HG03196 (cell line): ENCODE measurements around the gene RNF214.

Experiments used
- ATAC-seq: cut with Tn5 transposase; IDR thresholded peaks from one replicate; pipeline ENCODE4 v1.9.1; 2021; ENCODE audit not compliant: unreplicated experiment

Gene RNF214

GRCh38 chr11:117279711-117280376 lies 47.4 kb downstream of the RNF214 start:
- no peak for ATAC-seq

DNA sequence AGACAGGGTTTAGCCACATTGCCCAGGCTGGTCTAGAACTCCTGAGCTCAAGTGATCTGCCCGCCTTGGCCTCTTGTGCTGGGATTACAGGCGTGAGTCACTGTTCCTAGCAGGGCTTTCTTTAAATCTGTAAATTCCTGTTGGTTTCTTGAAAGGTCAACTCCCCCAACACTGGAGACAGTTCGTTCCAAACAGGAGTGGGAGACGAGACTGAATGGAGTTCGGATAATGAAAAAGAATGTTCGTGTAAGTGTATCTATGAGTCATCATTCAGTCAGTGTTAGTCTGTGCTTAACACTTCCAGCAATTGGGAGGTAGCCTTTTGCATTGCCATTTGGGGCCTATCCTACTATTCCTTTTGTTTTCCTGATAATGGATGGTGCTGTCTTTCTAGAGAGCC lies 48.7 kb downstream of the RNF214 start:
- ATAC-seq = no peak

GRCh38 chr11:117281869-117282268 lies 49.4 kb downstream of the RNF214 start:
- ATAC-seq = no peak

- no peak for ATAC-seq
Measured at GRCh38 chr11:117282956-117283355, 50.5 kb downstream of the RNF214 start.

DNA sequence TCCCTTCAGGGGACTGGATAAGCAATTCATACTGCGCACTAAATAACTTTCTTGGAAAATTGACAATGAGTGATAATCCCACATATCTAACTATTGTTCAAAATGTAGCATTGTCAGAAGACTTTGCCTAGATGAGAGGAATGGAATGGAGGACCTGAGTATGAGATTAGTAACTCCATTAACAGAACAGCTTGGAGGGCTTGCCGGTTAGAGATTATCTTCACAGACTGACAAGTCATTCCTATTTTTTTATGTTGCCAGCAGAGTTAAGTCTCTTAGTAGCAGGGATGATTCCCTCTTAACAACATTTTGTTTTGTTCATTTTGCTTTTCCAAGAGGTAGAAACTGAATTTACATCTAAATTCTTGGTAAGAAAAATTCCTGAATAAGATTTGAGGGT lies 51.6 kb downstream of the RNF214 start:
- no peak for ATAC-seq

DNA sequence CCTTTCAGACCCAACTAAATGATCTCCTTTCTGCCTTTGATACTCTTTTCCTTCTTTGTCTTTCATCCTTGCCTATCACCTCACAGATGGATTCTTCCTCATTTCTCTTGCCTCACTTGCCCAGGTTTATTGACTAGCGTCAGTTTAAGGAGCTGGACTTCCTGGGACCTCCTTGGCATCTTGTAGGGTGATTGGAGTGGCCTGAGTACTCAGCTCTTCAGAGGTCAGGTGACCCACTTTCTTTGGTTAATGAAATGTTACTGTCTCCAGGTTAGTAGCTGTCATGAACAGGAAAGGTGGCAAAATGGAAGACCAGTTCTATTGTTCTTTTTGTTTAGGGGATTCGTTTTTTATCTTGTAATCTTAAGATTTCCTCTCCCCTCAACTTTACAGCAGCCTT lies 54.1 kb downstream of the RNF214 start:
- ATAC-seq = no peak

DNA sequence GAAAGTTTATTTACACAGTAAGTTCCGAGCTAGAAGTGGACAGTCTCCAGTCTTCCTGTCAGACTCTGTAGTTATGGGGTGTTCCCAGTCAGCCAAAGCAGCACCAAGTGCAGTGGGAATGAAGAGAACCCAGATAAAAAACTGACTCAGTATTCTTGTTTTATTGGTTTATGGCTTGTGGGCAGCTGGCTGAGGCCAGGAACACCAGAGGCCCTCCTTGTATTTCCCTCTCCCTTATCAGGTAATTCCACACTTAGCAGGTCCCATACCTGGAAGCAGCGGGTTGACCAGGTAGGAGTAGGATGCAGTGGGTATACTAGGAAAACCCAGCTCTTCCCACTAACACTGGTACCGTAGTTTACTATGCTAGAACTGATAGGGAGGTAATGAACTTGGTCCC lies 55.2 kb downstream of the RNF214 start:
- ATAC-seq = no peak

- ATAC-seq = no peak
Measured at GRCh38 chr11:117289795-117290194, 57.3 kb downstream of the RNF214 start.

GRCh38 chr11:117290809-117291396 lies 58.4 kb downstream of the RNF214 start, which contains the start of gene BACE1-AS:
BACE1-AS (plus strand) TSS chr11:117291346.
- no peak for ATAC-seq

- no peak for ATAC-seq
Measured at GRCh38 chr11:117292616-117293015, 60.1 kb downstream of the RNF214 start.

- no peak for ATAC-seq
Measured at GRCh38 chr11:117295438-117296137, 63.1 kb downstream of the RNF214 start.

DNA sequence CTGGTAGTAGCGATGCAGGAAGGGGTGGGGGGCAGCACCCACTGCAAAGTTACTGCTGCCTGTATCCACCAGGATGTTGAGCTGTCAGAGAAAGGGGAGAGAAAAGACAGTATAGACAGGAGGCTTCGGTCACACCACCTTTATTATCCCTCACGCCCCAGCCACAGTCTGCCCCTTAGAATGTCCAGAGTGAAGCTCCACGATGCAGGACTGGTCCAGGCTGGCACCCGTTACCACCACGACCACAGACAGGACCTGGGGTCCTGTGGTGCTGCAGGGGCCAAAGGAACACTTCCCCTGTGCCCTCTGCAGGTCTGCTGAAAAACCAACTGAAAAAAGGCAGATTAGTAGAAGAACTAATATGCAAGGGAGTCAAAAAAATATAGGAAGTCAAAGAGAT lies 64.4 kb downstream of the RNF214 start:
- ATAC-seq = no peak

GRCh38 chr11:117298195-117298594 lies 65.7 kb downstream of the RNF214 start:
- ATAC-seq = no peak

GRCh38 chr11:117299351-117300282 lies 67.1 kb downstream of the RNF214 start:
- no peak for ATAC-seq

GRCh38 chr11:117300283-117300663 lies 67.8 kb downstream of the RNF214 start:
- no peak for ATAC-seq

GRCh38 chr11:117300773-117301172 lies 68.3 kb downstream of the RNF214 start:
- no peak for ATAC-seq

DNA sequence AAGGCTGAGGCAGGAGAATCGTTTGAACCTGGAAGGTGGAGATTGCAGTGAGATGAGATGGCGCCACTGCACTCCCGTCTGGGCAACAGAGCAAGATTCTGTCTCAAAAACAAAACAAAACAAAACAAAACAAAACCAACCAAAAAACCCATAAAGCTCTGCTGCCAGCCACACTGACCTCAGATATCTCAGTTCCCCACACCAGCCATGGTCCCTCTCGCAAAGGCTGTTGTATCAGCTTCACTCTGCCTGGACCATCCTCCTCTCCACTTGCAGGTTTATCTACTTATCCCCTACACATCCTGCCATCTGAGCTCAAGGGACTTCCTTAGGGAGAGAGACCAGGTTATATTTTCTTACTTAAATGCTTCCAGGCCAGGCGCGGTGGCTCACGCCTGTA lies 69.8 kb downstream of the RNF214 start:
- no peak for ATAC-seq

GRCh38 chr11:117303101-117303500 lies 70.6 kb downstream of the RNF214 start:
- no peak for ATAC-seq

DNA sequence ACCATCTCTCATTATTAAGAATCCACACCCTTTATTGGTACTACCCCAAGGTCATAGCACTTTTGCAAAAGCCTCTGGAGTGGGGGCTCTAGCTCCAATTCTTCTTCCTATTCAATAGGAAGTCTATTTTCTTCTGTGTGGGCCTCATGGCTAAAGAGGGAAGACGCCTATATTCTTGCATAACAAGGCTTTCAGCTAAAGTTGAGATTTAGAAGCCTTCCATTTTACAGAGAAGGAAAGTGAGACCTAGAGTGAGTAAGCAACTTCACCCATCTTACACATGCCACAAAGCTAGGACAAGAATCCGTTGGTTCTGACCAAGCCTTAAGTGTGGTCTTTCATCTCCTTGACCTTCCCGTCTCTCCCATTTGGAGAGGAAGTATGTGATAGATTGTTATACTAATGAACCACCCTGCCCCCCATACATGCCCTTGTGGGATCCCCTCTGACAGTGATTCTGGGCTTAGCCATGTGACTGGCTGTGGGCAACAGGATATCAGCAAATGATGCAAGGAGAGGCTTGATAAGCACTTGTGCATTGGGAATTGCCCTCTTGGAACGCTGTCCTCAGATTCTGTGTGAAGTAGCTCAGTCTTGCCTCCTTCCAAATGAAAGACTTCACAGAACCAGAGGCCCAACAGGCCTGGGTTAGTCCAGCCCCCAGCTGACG lies 71.3 kb downstream of the RNF214 start:
- ATAC-seq = no peak

- no peak for ATAC-seq
Measured at GRCh38 chr11:117305145-117305544, 72.7 kb downstream of the RNF214 start.

DNA sequence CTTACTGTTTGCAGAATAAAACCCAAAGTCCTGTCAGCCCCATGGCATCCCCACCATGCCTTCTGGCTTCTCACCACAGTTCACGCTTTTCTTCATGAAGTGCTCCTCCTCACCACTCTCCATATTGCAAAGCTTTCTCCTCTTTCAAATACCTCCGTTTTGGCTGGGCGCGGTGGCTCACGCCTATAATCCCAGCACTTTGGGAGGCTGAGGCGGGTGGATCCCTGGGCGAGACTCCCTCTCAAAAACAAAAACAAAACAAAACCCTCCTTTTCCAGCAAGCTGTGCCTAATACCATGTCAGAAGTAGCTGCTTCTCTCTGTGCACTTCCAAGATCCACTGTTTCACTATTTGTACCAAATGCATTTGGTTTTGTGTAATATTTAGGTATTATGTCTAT lies 76.8 kb downstream of the RNF214 start:
- ATAC-seq = no peak
